NCI-H446 (cell line): ENCODE measurements around the gene SPSB3.
"Not testable (repeated sequence)": the region's sequence is repeated elsewhere in the genome, so short reads cannot be mapped to it uniquely, and the experiment has no call there.

Source experiments
- DNase-seq, 2 experiments: peaks; one replicate each; lab custom pipeline; 2025; lab: John Stamatoyannopoulos, UW

Gene SPSB3

DNA sequence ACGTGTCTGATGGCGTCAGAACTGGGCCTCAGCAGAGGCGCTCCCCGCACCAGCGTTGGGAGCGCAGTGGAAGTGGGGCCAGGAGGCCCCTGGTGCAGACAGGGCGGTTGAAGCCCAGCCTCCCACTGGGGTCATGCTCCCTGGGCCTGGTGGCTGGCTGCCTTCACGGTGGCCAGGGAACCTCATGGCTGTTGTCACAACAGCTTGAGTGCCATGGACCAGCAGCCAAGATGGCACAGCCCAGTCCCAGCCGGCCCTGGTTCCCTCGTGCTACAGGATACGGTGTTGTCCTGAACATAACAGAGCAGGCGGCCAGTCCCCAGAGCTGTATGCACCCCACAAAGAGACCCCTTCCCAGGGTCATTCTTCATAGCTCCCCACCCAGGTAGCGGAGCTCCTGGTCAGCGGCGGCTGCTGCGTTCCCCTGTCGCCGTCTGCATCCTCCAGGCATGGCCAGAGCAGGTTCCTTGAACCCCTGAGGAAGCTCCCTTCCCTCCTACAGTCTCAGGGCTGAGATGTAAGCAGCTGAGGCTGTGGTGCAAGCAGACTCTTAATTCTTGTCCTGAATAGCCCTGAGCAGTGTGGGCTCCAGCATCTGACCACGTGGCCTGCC lies 40.7 kb downstream of the SPSB3 start:
- no peak for DNase-seq

DNA sequence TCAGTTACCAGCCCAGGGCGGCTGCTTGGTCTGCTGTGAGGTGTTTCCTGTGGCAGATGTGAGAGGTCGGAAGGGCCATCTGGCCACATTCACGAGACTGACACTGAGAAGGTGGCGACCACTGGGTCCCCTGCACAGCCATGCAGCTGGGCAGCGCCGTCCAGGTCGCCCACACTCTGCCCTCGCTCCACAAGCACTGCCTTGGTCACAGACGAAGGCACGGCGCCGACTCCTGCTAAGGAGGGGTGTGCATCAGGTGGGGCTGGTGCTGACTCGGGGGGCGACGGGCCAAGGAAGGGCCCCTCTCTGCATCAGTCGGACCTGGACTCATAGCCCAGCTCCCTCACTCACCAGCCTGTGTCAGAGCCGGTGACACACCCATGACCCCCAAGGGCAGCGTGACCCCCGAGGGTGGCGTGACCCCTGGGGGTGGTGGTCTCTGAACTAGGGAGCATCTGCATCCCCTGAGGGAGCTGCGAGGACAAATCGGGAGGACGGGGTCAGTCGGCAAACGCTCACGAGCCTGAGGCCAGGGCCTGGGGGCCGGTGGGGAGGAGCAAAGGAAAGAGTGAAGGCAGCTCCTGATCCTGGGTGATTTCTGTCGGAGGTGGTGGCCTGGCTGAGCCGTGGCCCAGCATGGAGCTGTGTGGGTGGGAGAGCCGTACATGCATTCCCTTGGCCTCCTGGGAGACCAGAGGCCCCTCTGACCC lies 41.4 kb downstream of the SPSB3 start:
- DNase-seq: no peak

- DNase-seq: no peak
Observed at GRCh38 chr16:1740234-1740633, 42.1 kb downstream of the SPSB3 start.

GRCh38 chr16:1734816-1735215 lies 47.6 kb downstream of the SPSB3 start:
- no peak for DNase-seq

DNA sequence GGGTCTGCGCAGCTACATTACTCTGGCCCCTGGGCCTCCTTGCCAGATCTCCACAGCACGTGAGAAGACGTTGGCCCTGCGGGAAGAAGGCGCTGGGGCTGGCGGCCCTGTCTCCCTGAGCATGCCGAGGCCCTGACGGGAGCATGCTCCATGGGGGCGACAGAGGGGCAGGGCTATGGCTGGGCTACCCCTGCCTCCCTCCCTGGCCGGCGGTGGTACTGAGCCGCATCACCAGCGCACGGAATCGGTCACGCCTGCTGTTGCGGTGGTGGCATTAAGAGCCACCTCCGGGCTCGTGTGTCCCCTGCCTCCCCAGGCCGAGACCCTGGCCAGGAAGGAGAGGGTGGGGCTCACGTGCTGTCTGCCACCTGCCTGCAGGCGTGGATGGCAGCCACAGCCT lies 48.2 kb downstream of the SPSB3 start:
- DNase-seq: no peak

GRCh38 chr16:1732551-1732987 lies 49.8 kb downstream of the SPSB3 start:
- DNase-seq: not testable (repeated sequence)

DNA sequence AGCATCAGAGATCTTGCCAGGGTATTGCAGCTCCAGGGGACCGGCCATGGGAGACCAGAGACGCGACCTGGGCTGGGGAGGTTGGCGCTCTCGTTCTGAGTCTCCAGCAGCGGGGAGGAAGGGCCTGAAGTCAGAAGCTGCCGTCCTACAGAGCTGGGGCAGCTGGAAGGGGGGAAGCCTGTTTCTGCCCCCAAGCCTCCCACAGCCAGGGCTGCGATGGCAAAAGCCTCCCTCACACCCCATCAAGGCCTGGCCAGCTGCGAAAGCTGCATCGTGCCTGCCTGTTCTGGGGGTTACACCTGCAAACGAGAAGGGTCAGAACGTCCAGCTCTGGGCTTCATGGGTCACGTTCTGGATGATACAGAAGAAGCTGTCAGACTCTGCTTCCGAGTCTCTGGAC lies 50.3 kb downstream of the SPSB3 start:
- no peak for DNase-seq

DNA sequence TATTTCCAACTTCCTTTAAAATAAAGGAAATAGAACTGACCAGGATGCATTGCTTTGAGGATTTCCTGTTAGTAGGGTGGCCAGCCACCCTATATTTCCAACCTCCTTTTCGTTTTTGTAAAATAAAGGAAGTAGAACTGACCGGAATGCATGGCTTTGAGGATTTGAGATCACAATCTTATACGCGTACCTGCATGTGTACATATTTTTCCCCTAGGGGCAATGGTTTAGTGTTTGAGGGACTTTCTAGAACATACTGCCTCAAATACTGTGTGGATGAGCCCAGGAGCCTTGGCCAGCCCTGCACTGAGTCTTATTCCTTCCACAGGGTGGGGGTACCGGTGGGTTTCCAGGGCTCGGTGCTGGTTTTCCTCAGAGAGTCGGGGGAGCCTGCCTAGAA lies 50.8 kb downstream of the SPSB3 start:
- DNase-seq: no peak

- DNase-seq: no peak
Observed at GRCh38 chr16:1731073-1731472, 51.3 kb downstream of the SPSB3 start.

GRCh38 chr16:1729445-1729844 lies 52.9 kb downstream of the SPSB3 start:
- no peak for DNase-seq

GRCh38 chr16:1729026-1729425 lies 53.3 kb downstream of the SPSB3 start:
- DNase-seq: no peak

GRCh38 chr16:1727651-1728624 lies 54.4 kb downstream of the SPSB3 start:
- DNase-seq: no peak
